Measurements from ENCODE around the gene CPS1.

DNA sequence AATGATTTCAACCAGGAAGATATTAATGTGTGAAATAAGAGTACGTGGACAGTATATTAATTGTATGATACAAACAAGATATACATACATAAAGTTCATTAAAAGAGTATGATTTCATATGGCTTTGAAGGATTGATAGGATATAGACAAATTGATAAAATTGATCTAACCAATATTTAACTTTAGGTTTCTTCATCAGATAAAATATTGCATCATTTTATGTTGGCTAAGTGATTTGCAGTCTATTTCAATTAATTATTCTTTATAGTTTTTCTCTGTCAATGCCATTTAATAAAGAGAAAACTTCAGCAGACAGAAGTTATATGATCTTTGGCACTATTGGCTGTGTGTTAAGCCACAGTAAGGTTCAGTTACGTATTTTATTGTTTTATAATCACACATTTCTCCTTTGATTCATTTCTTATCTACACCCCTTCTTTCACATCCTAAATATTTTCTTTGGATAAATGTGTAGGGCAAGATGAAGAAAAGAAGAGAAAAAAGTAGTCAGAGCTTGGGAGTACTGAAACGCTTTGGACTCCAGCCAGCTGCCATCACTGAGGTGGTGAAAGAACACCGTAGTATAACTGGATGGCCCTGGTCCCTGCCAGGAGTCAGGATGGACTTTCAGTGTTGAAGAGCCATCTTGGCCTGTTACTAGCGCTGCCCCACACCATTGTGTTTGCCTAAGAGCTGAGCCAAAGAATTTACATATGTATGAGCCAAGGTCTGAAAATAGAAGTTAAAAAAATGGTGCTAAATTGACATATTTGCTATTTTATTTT, 9.8 kb upstream of the CPS1 start:
- TF ChIP-seq, protein P1, sequence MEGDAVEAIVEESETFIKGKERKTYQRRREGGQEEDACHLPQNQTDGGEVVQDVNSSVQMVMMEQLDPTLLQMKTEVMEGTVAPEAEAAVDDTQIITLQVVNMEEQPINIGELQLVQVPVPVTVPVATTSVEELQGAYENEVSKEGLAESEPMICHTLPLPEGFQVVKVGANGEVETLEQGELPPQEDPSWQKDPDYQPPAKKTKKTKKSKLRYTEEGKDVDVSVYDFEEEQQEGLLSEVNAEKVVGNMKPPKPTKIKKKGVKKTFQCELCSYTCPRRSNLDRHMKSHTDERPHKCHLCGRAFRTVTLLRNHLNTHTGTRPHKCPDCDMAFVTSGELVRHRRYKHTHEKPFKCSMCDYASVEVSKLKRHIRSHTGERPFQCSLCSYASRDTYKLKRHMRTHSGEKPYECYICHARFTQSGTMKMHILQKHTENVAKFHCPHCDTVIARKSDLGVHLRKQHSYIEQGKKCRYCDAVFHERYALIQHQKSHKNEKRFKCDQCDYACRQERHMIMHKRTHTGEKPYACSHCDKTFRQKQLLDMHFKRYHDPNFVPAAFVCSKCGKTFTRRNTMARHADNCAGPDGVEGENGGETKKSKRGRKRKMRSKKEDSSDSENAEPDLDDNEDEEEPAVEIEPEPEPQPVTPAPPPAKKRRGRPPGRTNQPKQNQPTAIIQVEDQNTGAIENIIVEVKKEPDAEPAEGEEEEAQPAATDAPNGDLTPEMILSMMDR (IDR thresholded peaks at IDR 0.05): no peak
- no peak for TF ChIP-seq POLR2AphosphoS5 (IDR thresholded peaks at IDR 0.05; ENCODE audit: insufficient read depth in 1 of 2, low read depth in 1 of 2)
- TF ChIP-seq POLR2A (IDR thresholded peaks at IDR 0.05): no peak
